B cell (primary cell): ENCODE results near the gene C11orf86. TPM values are rescaled to one million over a fixed set of nuclear protein-coding genes. Genes with fewer than 3 reads are reported as not detected.

Experiments
- ATAC-seq: fragments of 200-7000 bp; cut with Tn5 transposase; one replicate; pipeline ENCODE4 v1.10.0; 2021; ENCODE audit warnings: low read depth, mild to moderate bottlenecking, moderate number of reproducible peaks, moderate library complexity
- CTCF ChIA-PET: fragments of 350-600 bp; sonication (Branson Sonifier 250); formaldehyde crosslinking; loops from one replicate; lab custom pipeline; 2021; ENCODE audit warnings: antibody characterized with exemption, inconsistent platforms; lab: Charles Lee
- POLR2A ChIA-PET: fragments of 350-600 bp; sonication (Branson Sonifier 250); formaldehyde crosslinking; loops from one replicate; lab custom pipeline; 2021; ENCODE audit warnings: antibody characterized with exemption; lab: Charles Lee
- DNase-seq: peaks from one replicate; pipeline ENCODE4 v3.0.0; 2013
- H2AFZ ChIP-seq: 2 replicates; pipeline ENCODE4 v1.6.1; 2012; ENCODE audit warnings: mild to moderate bottlenecking, low read depth, low read length; ENCODE audit not compliant: insufficient read depth, poor library complexity, severe bottlenecking
- H3K27ac ChIP-seq, 2 donors: 1 replicate in 1 of 2; 2 replicates in 1 of 2; pipeline ENCODE4 v1.5.1; 2012 to 2013; ENCODE audit warnings: low read length in 2 of 2, mild to moderate bottlenecking in 2 of 2, moderate library complexity in 1 of 2
- H3K27me3 ChIP-seq, 4 experiments: fragments of 200-600 bp in 1 of 4; sonication (generic) in 1 of 4; replicated peaks in 1 of 4; 1 replicate in 2 of 4; 2 replicates in 2 of 4; pipeline versions ENCODE4 v1.6.1 to v1.7.0; 2013 to 2016; ENCODE audit warnings: low read length in 3 of 4, mild to moderate bottlenecking in 2 of 4, mixed read lengths in 1 of 4, moderate library complexity in 1 of 4; ENCODE audit not compliant: insufficient read depth in 4 of 4, control insufficient read depth in 3 of 4; ENCODE audit errors: control extremely low read depth in 1 of 4
- H3K36me3 ChIP-seq, 2 experiments: replicated peaks in 1 of 2; 1 replicate in 1 of 2; 2 replicates in 1 of 2; pipeline versions ENCODE4 v1.6.1 to v1.7.1; 2013; ENCODE audit warnings: low read length in 1 of 2; ENCODE audit not compliant: insufficient read depth in 2 of 2, control insufficient read depth in 1 of 2; ENCODE audit errors: control extremely low read depth in 1 of 2, extremely low read depth in 1 of 2
- H3K4me1 ChIP-seq, 2 donors: fragments of 200-600 bp in 1 of 2; sonication (generic) in 1 of 2; 1 replicate in 1 of 2; 2 replicates in 1 of 2; pipeline versions ENCODE4 v1.5.1 to v1.6.1; 2013 to 2017; ENCODE audit warnings: low read length in 2 of 2; ENCODE audit not compliant: control insufficient read depth in 2 of 2, insufficient read depth in 2 of 2
- H3K4me2 ChIP-seq: replicated peaks from 2 replicates; pipeline ENCODE3; 2012; ENCODE audit warnings: mild to moderate bottlenecking, low read depth, low read length; ENCODE audit not compliant: poor library complexity, severe bottlenecking
- H3K4me3 ChIP-seq, 5 experiments: fragments of 200-600 bp in 1 of 5; sonication (generic) in 1 of 5; 1 replicate in 3 of 5; 2 replicates in 2 of 5; pipeline versions ENCODE4 v1.5.1 to v1.7.0; 2011 to 2016; ENCODE audit warnings: low read length in 4 of 5, mild to moderate bottlenecking in 4 of 5, low read depth in 2 of 5, control low read depth in 1 of 5, moderate library complexity in 1 of 5; ENCODE audit not compliant: insufficient read depth in 1 of 5; ENCODE audit errors: control extremely low read depth in 1 of 5, extremely low read depth in 1 of 5
- H3K79me2 ChIP-seq: fragments of 200-600 bp; sonication (generic); one replicate; pipeline ENCODE4 v1.6.0; 2016; ENCODE audit warnings: low read length; ENCODE audit not compliant: control insufficient read depth, insufficient read depth
- H3K9ac ChIP-seq: fragments of 200-600 bp; sonication (generic); 2 replicates; pipeline ENCODE4 v1.6.1; 2017; ENCODE audit warnings: mild to moderate bottlenecking, low read length, moderate library complexity
- H3K9me3 ChIP-seq, 3 donors: one replicate each; pipeline versions ENCODE4 v1.6.1 to v1.7.1; 2013; ENCODE audit warnings: low read length in 2 of 3; ENCODE audit not compliant: control insufficient read depth in 2 of 3, insufficient read depth in 1 of 3; ENCODE audit errors: control extremely low read depth in 1 of 3
- H4K20me1 ChIP-seq: 2 replicates; pipeline ENCODE4 v1.6.0; 2012; ENCODE audit warnings: mild to moderate bottlenecking, low read length; ENCODE audit not compliant: insufficient read depth, control insufficient read depth, poor library complexity, severe bottlenecking
- H3K27ac Mint-ChIP-seq: one replicate; pipeline ENCODE4 v1.8.0; 2021; ENCODE audit warnings: mixed read lengths
- H3K27me3 Mint-ChIP-seq: one replicate; pipeline ENCODE4 v1.8.0; 2021; ENCODE audit warnings: mixed read lengths
- H3K4me1 Mint-ChIP-seq: one replicate; pipeline ENCODE4 v1.8.0; 2021; ENCODE audit warnings: mixed read lengths
- H3K4me3 Mint-ChIP-seq: one replicate; pipeline ENCODE4 v1.8.0; 2021; ENCODE audit warnings: mixed read lengths
- H3K9me3 Mint-ChIP-seq: one replicate; pipeline ENCODE4 v1.8.0; 2022; ENCODE audit warnings: mixed read lengths; ENCODE audit not compliant: insufficient read depth
- EZH2 ChIP-seq: IDR thresholded peaks from 2 replicates; pipeline ENCODE4 v1.6.1; 2012; ENCODE audit warnings: borderline replicate concordance, low read depth, mild to moderate bottlenecking, moderate library complexity, low read length; ENCODE audit not compliant: insufficient read depth, poor library complexity, severe bottlenecking
- WGBS: methylation state at CpG from one replicate; pipeline ENCODE4 v1.1.5; 2013; ENCODE audit warnings: missing lambda C conversion rate; ENCODE audit not compliant: insufficient coverage; 5-methylcytosine and 5-hydroxymethylcytosine counted together
- intact Hi-C: fragments of 100-400 bp; cut with micrococcal nuclease; formaldehyde crosslinking; loops from one replicate; pipeline ENCODE4 v1.10.0; 2022
- polyA plus RNA-seq: library from polyadenylated mRNA; depleted of rRNA; stranded (reverse); fragments of >200 nt; gene quantifications from 2 replicates; pipeline ENCODE4 v1.2.3, GENCODE V29; 2012
- total RNA-seq, 2 donors: library from RNA; stranded (reverse); fragments of 120-200 nt in 1 of 2; gene quantifications; 1 replicate in 1 of 2; 2 replicates in 1 of 2; pipeline versions ENCODE4 v1.2.3 to v1.2.4, GENCODE V29; 2013 to 2022
- TF ChIP-seq, protein P1 (sequence below): fragments of 200-600 bp; IDR thresholded peaks from one replicate; pipeline ENCODE4 v1.8.0; 2022; ENCODE audit warnings: antibody characterized with exemption, mild to moderate bottlenecking

Gene C11orf86
- total and polyA plus RNA-seq, 2 donors (not counting 1 experiment from before 2014, with no cell fraction given), result not detected

DNA sequence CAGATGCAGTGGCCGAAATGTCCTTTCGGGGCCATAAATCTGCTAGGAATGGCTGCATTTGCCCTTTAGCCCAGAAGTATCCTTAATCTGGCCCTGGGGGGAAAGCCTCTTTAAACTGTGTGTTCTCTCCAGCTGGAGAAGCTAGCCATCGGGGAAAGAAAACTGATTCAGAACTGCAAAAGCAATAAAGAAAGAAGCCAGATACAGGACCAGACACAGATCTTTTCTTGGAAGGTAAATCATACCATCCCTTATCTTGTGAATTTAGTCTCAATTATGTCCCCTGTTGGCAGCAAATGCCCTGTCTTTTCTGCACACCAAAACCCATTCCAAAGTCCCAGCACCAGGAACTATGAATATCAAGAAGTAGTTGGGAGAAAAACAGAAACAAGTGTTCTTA lies 42.6 kb upstream of the C11orf86 start:
- TF ChIP-seq EZH2, result no peak
- TF ChIP-seq, protein P1, sequence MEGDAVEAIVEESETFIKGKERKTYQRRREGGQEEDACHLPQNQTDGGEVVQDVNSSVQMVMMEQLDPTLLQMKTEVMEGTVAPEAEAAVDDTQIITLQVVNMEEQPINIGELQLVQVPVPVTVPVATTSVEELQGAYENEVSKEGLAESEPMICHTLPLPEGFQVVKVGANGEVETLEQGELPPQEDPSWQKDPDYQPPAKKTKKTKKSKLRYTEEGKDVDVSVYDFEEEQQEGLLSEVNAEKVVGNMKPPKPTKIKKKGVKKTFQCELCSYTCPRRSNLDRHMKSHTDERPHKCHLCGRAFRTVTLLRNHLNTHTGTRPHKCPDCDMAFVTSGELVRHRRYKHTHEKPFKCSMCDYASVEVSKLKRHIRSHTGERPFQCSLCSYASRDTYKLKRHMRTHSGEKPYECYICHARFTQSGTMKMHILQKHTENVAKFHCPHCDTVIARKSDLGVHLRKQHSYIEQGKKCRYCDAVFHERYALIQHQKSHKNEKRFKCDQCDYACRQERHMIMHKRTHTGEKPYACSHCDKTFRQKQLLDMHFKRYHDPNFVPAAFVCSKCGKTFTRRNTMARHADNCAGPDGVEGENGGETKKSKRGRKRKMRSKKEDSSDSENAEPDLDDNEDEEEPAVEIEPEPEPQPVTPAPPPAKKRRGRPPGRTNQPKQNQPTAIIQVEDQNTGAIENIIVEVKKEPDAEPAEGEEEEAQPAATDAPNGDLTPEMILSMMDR, result no peak
- H3K4me1 ChIP-seq, result no peaks in the 10 kb centered on the region
- Mint-ChIP-seq H3K4me1 (no peaks in the 10 kb centered on the region), H3K27ac (no peak overlapping the region), H3K27me3 (peaks cover 26% of the 10 kb centered on the region), H3K4me3 (no peak overlapping the region), H3K9me3 (peaks cover 4% of the 10 kb centered on the region)
- no peaks in the 10 kb centered on the region for H3K9me3 ChIP-seq
- no peak overlapping the region for H3K4me3 ChIP-seq
- DNase-seq, result no peak
- no peak overlapping the region for H3K4me2 ChIP-seq
- intact Hi-C loops, result no loop called here
- no peak overlapping the region for H3K27ac ChIP-seq
- no peak for ATAC-seq
- CTCF ChIA-PET, result no interaction called here
- 100% methylated on average over 3 of the region's 3 CpGs for WGBS
- H2AFZ ChIP-seq, result no peak overlapping the region
- peaks cover 0 to 3% (median 1%) of the 10 kb centered on the region in 4 experiments for H3K27me3 ChIP-seq
- POLR2A ChIA-PET, result interaction anchor here (0.7 kb wide), 1 partner anchor 15 kb away, joined by 3 read pairs; no protein-coding TSS in a partner anchor
- no peaks in the 10 kb centered on the region for H4K20me1 ChIP-seq
- H3K9ac ChIP-seq, result no peak overlapping the region
- no peaks in the 10 kb centered on the region for H3K36me3 ChIP-seq
- no peaks in the 10 kb centered on the region for H3K79me2 ChIP-seq

DNA sequence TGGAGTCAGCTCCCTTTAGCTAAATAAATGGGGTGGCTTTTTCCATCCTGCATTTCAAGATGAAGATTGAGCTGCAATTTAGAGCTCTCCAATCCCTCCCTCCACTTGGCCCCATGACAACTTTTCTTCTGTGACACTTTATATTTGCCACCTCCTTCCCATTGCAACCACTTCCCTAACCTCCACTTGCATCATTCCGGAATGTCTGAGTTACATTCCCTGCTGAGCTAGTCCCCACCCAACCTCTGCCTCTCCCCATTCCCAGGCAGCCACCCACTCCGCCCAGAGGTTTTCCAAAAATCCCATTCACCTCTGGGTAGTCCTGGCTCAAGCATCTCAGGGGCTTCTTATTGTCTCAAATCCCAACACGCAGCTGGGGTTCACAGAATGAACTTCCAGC lies 41.6 kb upstream of the C11orf86 start:
- WGBS, result 93% methylated on average over 3 of the region's 3 CpGs

More for the DNA sequence above, 41.6 kb upstream of the C11orf86 start:
- no peaks in the 10 kb centered on the region for H3K4me1 Mint-ChIP-seq
- H3K4me3 Mint-ChIP-seq, result no peak overlapping the region
- H3K27me3 ChIP-seq, result peaks cover 0 to 3% (median 1%) of the 10 kb centered on the region in 4 experiments
- no peak overlapping the region for H3K4me2 ChIP-seq
- H3K4me1 ChIP-seq, result no peaks in the 10 kb centered on the region
- intact Hi-C loops, result no loop called here
- CTCF ChIA-PET, result no interaction called here
- no peak overlapping the region for H3K9ac ChIP-seq
- no peaks in the 10 kb centered on the region for H3K79me2 ChIP-seq
- POLR2A ChIA-PET, result no interaction called here
- no peaks in the 10 kb centered on the region for H3K36me3 ChIP-seq
- H3K27ac Mint-ChIP-seq, result no peak overlapping the region
- ATAC-seq (no peak), DNase-seq (no peak)
- no peaks in the 10 kb centered on the region for H4K20me1 ChIP-seq
- H3K27me3 Mint-ChIP-seq, result peaks cover 23% of the 10 kb centered on the region
- TF ChIP-seq, protein P1, result no peak
- no peak for TF ChIP-seq EZH2
- no peak overlapping the region for H2AFZ ChIP-seq
- H3K27ac ChIP-seq, result no peak overlapping the region
- no peak overlapping the region for H3K4me3 ChIP-seq
- H3K9me3 ChIP-seq, result no peaks in the 10 kb centered on the region
- peaks cover 5% of the 10 kb centered on the region for H3K9me3 Mint-ChIP-seq
